Activated CD4-positive, alpha-beta T cell treated with anti-CD3 and anti-CD28 coated beads for 36 hours (primary cell): ENCODE measurements around the gene BMPER. TPM values are rescaled to one million over a fixed set of nuclear protein-coding genes. Genes with fewer than 3 reads are reported as not detected.
A peak's percentile ranks its signal among the peaks of the same experiment; 100 is the strongest.

Source experiments
- ATAC-seq: fragments of 200-7000 bp; cut with Tn5 transposase; one replicate; pipeline ENCODE4 v1.10.0; 2021; ENCODE audit warnings: mild to moderate bottlenecking, moderate library complexity
- CTCF ChIA-PET: fragments of 350-600 bp; sonication (Branson Sonifier 250); formaldehyde crosslinking; loops from one replicate; lab custom pipeline; 2021; ENCODE audit warnings: antibody characterized with exemption; lab: Charles Lee
- POLR2A ChIA-PET: fragments of 350-600 bp; sonication (Branson Sonifier 250); formaldehyde crosslinking; loops from one replicate; lab custom pipeline; 2021; ENCODE audit warnings: antibody characterized with exemption, inconsistent platforms; lab: Charles Lee
- DNase-seq: peaks from one replicate; pipeline ENCODE4 v3.0.0-alpha.2; 2020
- H3K27ac Mint-ChIP-seq: one replicate; pipeline ENCODE4 v1.8.0; 2021; ENCODE audit warnings: mixed read lengths
- H3K27me3 Mint-ChIP-seq: one replicate; pipeline ENCODE4 v1.8.0; 2021; ENCODE audit warnings: mixed read lengths
- H3K36me3 Mint-ChIP-seq: one replicate; pipeline ENCODE4 v1.8.0; 2021; ENCODE audit warnings: low read depth, mixed read lengths
- H3K4me1 Mint-ChIP-seq: one replicate; pipeline ENCODE4 v1.8.0; 2021; ENCODE audit warnings: mixed read lengths
- H3K4me3 Mint-ChIP-seq: one replicate; pipeline ENCODE4 v1.8.0; 2021; ENCODE audit warnings: mild to moderate bottlenecking, moderate library complexity, mixed read lengths
- H3K9me3 Mint-ChIP-seq: one replicate; pipeline ENCODE4 v1.8.0; 2021; ENCODE audit warnings: low read depth, mixed read lengths
- intact Hi-C, 2 experiments: fragments of 100-400 bp; cut with DNase I in 1 of 2; cut with micrococcal nuclease in 1 of 2; formaldehyde crosslinking; loops; one replicate each; pipeline versions ENCODE4 v1.14.2 to v1.15.1; 2022 to 2024; cut with DNase I, micrococcal nuclease
- total RNA-seq, 2 experiments: library from RNA; stranded (reverse); gene quantifications; one replicate each; pipeline ENCODE4 v1.2.3, GENCODE V29; 2021

BMPER gene
- total RNA-seq, 2 experiments from 2014 or later = not detected

DNA sequence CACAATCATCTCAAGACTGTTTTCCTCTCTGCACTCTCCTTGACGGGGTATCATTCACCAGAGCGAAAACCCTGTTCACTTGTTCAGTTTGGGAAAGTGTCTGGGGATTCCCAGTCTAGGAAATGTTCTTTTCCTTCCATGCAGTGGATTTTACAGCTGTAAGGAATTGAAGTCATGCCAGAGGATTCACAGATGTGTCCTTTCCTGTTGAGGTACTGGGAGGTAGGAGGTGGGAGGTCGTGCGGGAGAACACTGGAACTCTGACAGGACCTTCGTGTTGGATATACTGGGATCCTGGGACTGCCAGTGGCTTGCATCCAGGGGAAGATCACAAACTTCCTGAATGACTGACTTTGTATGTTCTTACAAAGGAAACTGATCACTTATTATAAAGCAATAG lies 185.5 kb downstream of the BMPER start:
- CTCF ChIA-PET = no interaction called here
- H3K9me3 Mint-ChIP-seq = peaks cover 3% of the 10 kb centered on the region
- ATAC-seq (no peak), DNase-seq (no peak)
- H3K4me3 Mint-ChIP-seq = no peak overlapping the region
- H3K4me1 Mint-ChIP-seq = no peaks in the 10 kb centered on the region
- H3K27ac Mint-ChIP-seq = no peak overlapping the region
- H3K27me3 Mint-ChIP-seq = no peaks in the 10 kb centered on the region
- H3K36me3 Mint-ChIP-seq = no peaks in the 10 kb centered on the region
- POLR2A ChIA-PET = no interaction called here
- intact Hi-C loops = loop anchor here in 1 of 2 experiments (10.0 kb wide), 1 partner anchor 504 kb away; no protein-coding TSS in a partner anchor

DNA sequence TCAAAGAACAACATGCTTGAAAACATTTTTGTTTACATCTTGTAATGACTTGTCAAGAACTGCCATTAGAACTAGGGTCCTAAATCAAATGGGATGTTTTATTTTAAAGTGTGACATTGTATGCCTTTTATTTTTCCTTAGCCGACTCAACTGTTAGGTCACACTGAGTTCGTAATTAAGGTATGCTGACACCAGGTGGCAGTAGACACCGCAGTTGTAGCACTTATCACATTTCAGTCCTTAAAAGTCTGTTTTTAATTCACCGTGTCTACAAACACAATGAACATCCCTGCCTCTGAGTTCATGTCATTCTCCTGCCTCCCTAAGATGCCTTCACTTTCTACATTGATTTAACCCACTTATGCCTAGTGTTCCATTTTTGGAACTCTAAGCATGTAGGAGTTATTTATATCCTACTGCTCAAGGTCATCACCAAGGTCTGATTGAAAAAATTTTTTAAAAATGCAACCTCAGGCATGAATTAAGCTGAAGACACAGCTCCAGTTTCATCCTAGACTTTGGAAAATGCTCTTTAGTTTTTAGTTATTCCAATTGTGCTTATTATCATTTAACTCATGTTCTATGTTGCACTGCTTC lies 186.1 kb downstream of the BMPER start:
- intact Hi-C loops = loop anchor here in 1 of 2 experiments (10.0 kb wide), 1 partner anchor 503 kb away; no protein-coding TSS in a partner anchor
- peaks cover 3% of the 10 kb centered on the region for H3K9me3 Mint-ChIP-seq
- H3K27me3 Mint-ChIP-seq = no peaks in the 10 kb centered on the region
- no peak overlapping the region for H3K4me3 Mint-ChIP-seq
- no peaks in the 10 kb centered on the region for H3K36me3 Mint-ChIP-seq
- DNase-seq (peak; percentile 41), ATAC-seq (peak; percentile 44)
- ChIA-PET CTCF (interaction anchor here (0.8 kb wide), 1 partner anchor 23 kb away, joined by 3 read pairs; no protein-coding TSS in a partner anchor), POLR2A (no interaction called here)
- H3K27ac Mint-ChIP-seq = no peak overlapping the region
- no peaks in the 10 kb centered on the region for H3K4me1 Mint-ChIP-seq

DNA sequence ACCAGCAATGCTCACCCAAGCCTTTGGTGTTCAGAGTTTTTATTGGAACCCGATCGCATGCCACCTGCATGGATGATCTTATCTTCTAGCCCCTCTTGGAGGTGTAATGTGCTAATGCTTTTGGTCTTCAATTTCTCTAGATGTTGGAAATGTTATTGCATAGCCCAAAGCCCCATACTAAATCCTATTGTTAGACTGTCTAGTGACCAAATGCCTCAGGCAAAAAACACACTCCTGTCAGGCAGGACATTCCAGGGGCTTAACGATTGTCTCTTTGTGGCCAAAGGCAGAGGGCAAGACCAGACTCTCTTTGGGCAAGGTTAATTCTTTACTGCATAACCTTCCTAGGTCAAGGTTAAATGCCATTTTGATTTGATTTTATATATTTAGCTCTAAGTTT lies 187.9 kb downstream of the BMPER start:
- peaks cover 3% of the 10 kb centered on the region for H3K9me3 Mint-ChIP-seq
- no peaks in the 10 kb centered on the region for H3K4me1 Mint-ChIP-seq
- no peak overlapping the region for H3K27ac Mint-ChIP-seq
- ATAC-seq (no peak), DNase-seq (no peak)
- CTCF ChIA-PET = interaction anchor here (1.5 kb wide), 1 partner anchor 59 kb away, joined by 4 read pairs; no protein-coding TSS in a partner anchor
- POLR2A ChIA-PET = no interaction called here
- H3K4me3 Mint-ChIP-seq = no peak overlapping the region
- H3K36me3 Mint-ChIP-seq = no peaks in the 10 kb centered on the region
- H3K27me3 Mint-ChIP-seq = no peaks in the 10 kb centered on the region
- intact Hi-C loops = loop anchor here in 1 of 2 experiments (10.0 kb wide), 1 partner anchor 502 kb away; no protein-coding TSS in a partner anchor

DNA sequence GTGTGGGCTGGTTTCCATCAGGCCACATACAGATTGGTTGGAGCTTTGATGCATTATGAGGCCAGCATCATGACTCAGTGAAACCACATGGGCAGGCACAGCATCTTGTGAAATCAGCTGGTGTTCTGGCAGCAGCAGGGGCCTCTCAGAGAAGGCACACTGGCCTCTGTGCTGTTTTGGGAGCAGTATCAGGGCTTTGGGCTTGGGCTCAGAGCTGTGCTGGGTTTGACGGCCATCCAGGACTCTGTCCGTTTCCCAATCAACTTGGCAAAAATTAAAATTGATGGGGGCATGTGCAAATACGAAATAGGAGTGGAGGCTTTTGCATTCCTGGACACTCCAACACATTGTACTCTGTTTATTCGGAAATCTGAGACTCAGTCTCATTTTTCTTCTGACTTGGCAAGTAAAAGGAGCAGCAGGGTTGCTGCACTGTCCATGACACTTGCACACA lies 190.9 kb downstream of the BMPER start:
- intact Hi-C loops = loop anchor here in 1 of 2 experiments (10.0 kb wide), 1 partner anchor 499 kb away; no protein-coding TSS in a partner anchor
- DNase-seq = no peak
- ChIA-PET CTCF (interaction anchor here (0.6 kb wide), 1 partner anchor 1959 kb away, joined by 3 read pairs; no protein-coding TSS in a partner anchor), POLR2A (no interaction called here)
- Mint-ChIP-seq H3K27me3 (no peaks in the 10 kb centered on the region), H3K9me3 (peaks cover 3% of the 10 kb centered on the region), H3K27ac (no peak overlapping the region), H3K4me3 (no peak overlapping the region), H3K4me1 (no peaks in the 10 kb centered on the region), H3K36me3 (no peaks in the 10 kb centered on the region)
- no peak for ATAC-seq

DNA sequence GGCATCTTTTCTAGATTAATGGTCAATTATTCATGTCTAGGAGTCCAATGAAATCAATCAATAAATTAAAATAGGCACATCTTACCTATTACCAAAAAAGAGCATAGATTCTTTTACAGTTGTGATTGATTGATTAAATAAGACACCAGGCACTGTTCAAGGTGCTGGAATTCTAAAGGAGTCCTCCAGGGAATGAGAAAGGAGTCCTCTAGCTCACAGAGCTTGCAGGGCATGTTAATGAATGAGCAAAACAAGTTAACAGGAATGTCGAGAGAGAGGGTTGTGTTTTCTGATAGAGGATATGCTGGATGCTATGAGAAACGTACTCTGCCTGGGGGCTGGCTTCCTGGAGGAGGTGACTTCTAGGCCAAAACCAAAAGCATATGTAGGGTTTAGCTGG lies 191.4 kb downstream of the BMPER start:
- Mint-ChIP-seq H3K27me3 (no peaks in the 10 kb centered on the region), H3K27ac (no peak overlapping the region), H3K36me3 (no peaks in the 10 kb centered on the region), H3K4me3 (no peak overlapping the region), H3K4me1 (no peaks in the 10 kb centered on the region), H3K9me3 (peaks cover 3% of the 10 kb centered on the region)
- DNase-seq = no peak
- intact Hi-C loops = loop anchor here in 1 of 2 experiments (10.0 kb wide), 1 partner anchor 498 kb away; no protein-coding TSS in a partner anchor
- no peak for ATAC-seq
- ChIA-PET POLR2A (no interaction called here), CTCF (no interaction called here)

DNA sequence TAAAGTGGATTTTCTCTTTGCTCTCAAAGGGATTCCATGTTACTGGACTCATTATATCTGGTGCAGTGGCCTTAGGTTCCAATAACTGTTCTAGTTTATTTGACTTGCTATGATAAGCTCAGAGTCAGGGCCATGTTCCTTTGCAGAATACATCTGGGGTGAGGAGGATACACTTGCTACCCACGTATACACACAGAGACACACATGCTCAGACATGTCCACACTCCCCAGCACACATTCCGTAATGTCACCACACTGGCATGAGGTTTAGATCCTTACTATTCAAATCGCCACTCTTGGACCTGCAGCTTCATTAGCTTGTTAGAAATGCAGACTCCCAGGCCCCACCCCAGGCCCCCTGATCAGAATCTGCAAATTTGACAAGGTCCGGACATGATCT lies 195.3 kb downstream of the BMPER start:
- Mint-ChIP-seq H3K27ac (no peak overlapping the region), H3K27me3 (no peaks in the 10 kb centered on the region), H3K9me3 (no peaks in the 10 kb centered on the region), H3K4me3 (no peak overlapping the region), H3K4me1 (no peaks in the 10 kb centered on the region), H3K36me3 (no peaks in the 10 kb centered on the region)
- DNase-seq (no peak), ATAC-seq (no peak)
- intact Hi-C loops = no loop called here
- POLR2A ChIA-PET = no interaction called here
- CTCF ChIA-PET = no interaction called here

DNA sequence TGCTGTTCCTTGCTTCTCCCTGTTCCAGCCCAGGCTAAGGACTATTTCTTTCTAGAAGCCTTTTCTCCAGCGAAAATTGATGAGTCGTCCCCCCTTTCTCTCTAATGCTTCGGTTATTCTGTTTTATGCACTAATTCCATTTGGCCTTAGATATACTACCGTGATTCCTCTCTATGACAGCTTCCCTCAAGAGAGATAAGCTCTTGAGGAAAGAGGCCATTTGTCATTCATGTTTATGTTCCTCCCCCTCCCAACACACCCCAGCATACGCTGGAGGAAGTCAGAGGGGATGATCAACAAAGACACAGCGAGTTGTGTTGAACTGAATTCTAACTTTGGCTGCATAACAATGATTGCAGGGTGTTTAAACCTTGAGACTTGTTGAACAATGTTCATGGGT lies 198.8 kb downstream of the BMPER start:
- DNase-seq (no peak), ATAC-seq (no peak)
- intact Hi-C loops = no loop called here
- POLR2A ChIA-PET = interaction anchor here (0.6 kb wide), 1 partner anchor 19 kb away, joined by 3 read pairs; no protein-coding TSS in a partner anchor
- H3K27me3 Mint-ChIP-seq = no peaks in the 10 kb centered on the region
- no peaks in the 10 kb centered on the region for H3K4me1 Mint-ChIP-seq
- H3K27ac Mint-ChIP-seq = no peak overlapping the region
- no peaks in the 10 kb centered on the region for H3K36me3 Mint-ChIP-seq
- H3K4me3 Mint-ChIP-seq = no peak overlapping the region
- CTCF ChIA-PET = interaction anchor here (0.6 kb wide), 1 partner anchor 631 kb away, joined by 4 read pairs; no protein-coding TSS in a partner anchor
- H3K9me3 Mint-ChIP-seq = no peaks in the 10 kb centered on the region

DNA sequence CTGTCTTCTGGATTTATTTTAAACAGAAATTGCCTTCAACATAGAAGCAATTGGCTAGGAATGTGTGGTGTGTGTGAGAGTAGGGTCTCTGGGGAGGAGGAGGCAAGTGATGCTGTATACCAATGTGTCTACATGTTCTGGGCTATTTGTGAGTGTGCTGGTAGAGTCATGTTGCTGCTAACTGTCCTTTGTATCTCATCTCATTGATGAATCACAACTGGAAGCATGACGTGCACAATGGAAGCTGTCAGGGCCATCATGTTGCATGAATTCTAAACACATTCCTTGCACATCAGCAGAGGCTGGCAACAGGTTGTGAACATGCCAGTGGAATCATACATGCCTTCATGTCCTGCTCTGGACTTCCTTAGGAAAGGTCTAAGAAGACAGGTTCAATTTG lies 199.7 kb downstream of the BMPER start:
- CTCF ChIA-PET = no interaction called here
- Mint-ChIP-seq H3K36me3 (no peaks in the 10 kb centered on the region), H3K4me3 (no peak overlapping the region), H3K27ac (no peak overlapping the region), H3K27me3 (no peaks in the 10 kb centered on the region), H3K9me3 (no peaks in the 10 kb centered on the region), H3K4me1 (no peaks in the 10 kb centered on the region)
- no peak for ATAC-seq
- POLR2A ChIA-PET = interaction anchor here (0.6 kb wide), 1 partner anchor 20 kb away, joined by 3 read pairs; no protein-coding TSS in a partner anchor
- intact Hi-C loops = no loop called here
- no peak for DNase-seq

DNA sequence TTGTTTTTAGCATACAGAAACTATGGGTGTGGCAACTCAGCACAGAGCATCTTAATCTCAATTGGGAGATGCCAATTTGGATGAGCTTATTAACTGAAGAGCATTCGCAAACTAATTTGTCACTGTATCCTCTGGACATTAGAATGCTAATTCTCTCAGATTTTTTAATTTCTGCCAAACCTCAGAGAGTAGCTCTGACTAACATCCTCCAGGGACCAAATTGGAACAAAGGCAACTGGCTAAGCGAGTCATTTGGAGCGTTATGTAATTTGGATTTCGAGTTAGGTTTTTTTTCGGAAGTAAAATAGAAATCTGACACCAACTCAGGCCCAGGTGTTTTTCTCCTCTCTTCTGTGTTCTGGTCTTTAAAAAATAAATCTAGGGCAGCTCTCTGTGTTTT lies 201.9 kb downstream of the BMPER start:
- ChIA-PET CTCF (no interaction called here), POLR2A (no interaction called here)
- intact Hi-C loops = no loop called here
- no peak overlapping the region for H3K4me3 Mint-ChIP-seq
- no peaks in the 10 kb centered on the region for H3K36me3 Mint-ChIP-seq
- H3K9me3 Mint-ChIP-seq = peaks cover 2% of the 10 kb centered on the region
- H3K27me3 Mint-ChIP-seq = no peaks in the 10 kb centered on the region
- no peak overlapping the region for H3K27ac Mint-ChIP-seq
- no peak for ATAC-seq
- H3K4me1 Mint-ChIP-seq = no peaks in the 10 kb centered on the region
- no peak for DNase-seq

DNA sequence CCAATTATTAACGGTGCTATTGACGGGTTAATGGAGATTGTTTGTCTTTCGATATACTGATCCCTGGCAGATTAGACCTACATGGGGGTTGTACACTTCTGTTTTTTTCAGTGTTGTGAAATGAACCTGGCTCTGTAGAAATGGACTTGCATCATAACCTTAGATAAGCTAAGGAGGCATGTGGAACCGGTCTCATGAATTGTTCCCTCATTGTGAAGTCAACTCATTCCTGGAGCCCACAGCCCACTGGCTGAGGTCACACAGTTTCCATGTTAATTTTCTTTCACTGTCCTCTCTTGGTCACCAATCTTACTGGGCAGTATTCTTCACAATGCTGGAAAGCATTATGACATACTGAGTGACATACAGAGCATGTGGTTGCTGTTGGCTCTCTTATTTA lies 202.8 kb downstream of the BMPER start:
- intact Hi-C loops = no loop called here
- peaks cover 2% of the 10 kb centered on the region for H3K9me3 Mint-ChIP-seq
- no peak overlapping the region for H3K4me3 Mint-ChIP-seq
- CTCF ChIA-PET = no interaction called here
- no peaks in the 10 kb centered on the region for H3K4me1 Mint-ChIP-seq
- H3K27ac Mint-ChIP-seq = no peak overlapping the region
- H3K27me3 Mint-ChIP-seq = no peaks in the 10 kb centered on the region
- POLR2A ChIA-PET = no interaction called here
- no peak for DNase-seq
- H3K36me3 Mint-ChIP-seq = no peaks in the 10 kb centered on the region
- no peak for ATAC-seq

DNA sequence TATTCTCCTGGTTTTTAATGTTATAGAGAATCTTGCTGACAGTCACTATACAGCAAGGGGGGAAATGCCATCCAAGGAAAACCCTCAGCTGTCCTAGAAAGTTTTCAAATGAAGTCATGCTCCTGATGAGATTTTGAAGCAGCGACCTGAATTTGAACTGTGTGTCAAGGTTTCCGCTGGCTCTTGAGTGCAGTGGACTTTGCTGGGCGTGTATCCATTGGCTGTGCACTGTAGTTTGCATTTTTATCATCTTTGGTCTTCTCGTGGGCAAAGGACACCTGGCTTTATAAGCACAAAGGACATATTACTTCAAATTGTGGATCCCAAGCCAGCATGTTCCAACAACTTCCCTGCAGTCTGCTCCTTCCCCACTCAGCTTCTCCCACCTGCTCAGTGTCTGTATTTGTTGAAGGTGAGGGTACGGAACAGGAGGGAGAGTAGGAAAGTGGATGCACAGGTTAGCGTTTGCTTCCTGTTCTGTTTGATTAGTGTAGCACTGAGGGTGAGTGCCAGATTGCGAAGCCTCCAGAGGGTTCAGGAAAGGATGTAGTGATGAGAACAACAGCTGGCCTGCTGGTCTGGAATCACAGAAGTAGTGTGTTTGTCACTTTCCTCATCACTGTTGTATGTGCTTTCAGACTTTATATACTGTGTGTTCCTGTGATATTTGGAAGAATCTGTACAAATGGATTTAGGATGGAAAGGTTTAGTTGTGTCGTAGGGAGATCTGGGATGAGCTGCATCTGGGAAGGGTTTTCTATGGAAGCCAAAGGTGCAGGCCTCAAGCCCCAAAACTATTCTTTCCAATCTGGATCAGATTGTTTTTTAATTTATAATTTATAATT lies 204.8 kb downstream of the BMPER start:
- Mint-ChIP-seq H3K27ac (no peak overlapping the region), H3K9me3 (peaks cover 7% of the 10 kb centered on the region), H3K4me1 (no peaks in the 10 kb centered on the region), H3K27me3 (no peaks in the 10 kb centered on the region), H3K4me3 (no peak overlapping the region), H3K36me3 (no peaks in the 10 kb centered on the region)
- CTCF ChIA-PET = interaction anchor here (0.6 to 1.0 kb wide), 2 partner anchors 30 to 480 kb away, joined by 3 read pairs; no protein-coding TSS in a partner anchor
- ATAC-seq = no peak
- POLR2A ChIA-PET = no interaction called here
- intact Hi-C loops = no loop called here
- no peak for DNase-seq
